Rectal smooth muscle tissue (tissue), 1 donor: ENCODE data around the gene HIVEP2.
A peak's percentile ranks its signal among the peaks of the same experiment; 100 is the strongest.

Experiments used
- H3K27ac ChIP-seq: one replicate; pipeline ENCODE4 v1.7.0; 2013; ENCODE audit warnings: low read depth, low read length, inconsistent platforms
- H3K27me3 ChIP-seq: one replicate; pipeline ENCODE4 v1.7.0; 2013; ENCODE audit warnings: low read length; ENCODE audit not compliant: control insufficient read depth, insufficient read depth
- H3K36me3 ChIP-seq: one replicate; pipeline ENCODE4 v1.7.0; 2013; ENCODE audit warnings: low read length; ENCODE audit not compliant: control insufficient read depth, insufficient read depth
- H3K4me1 ChIP-seq: one replicate; pipeline ENCODE4 v1.7.0; 2013; ENCODE audit warnings: low read length; ENCODE audit not compliant: control insufficient read depth, insufficient read depth
- H3K4me3 ChIP-seq: one replicate; pipeline ENCODE4 v1.7.0; 2013; ENCODE audit warnings: low read length
- H3K9ac ChIP-seq: one replicate; pipeline ENCODE4 v1.7.0; 2013; ENCODE audit warnings: low read length

The HIVEP2 gene

DNA sequence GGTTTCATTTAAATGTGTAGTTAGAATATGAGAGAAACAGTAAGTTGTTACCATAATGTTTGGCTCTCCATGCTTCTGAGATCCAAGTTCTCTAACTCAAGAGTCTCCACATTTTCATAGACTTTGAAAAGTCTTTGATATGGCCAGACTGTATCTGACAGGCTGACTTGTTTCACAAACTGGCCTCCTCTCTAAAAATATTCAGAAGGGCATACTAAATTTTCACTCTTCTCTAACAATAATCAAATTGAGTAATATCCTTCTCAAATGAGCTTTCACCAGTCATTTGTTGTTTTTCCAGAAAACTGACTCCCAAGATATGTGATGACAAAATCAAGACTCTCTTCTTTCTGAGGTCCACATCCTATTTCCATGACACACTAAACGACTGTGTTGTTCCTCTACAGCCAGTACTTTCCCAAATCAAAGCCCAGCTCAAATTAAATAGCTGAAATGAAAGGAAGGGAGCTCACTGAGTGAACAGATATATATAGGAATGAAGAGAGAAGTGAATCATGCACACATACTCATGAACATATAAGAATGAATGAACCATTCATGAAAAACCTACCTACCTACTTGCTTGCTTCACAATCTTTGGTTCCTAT lies 15.1 kb downstream of the HIVEP2 start:
- H3K9ac ChIP-seq = no peak overlapping the region
- H3K36me3 ChIP-seq = no peaks in the 10 kb centered on the region
- no peak overlapping the region for H3K27ac ChIP-seq
- H3K27me3 ChIP-seq = no peaks in the 10 kb centered on the region
- no peak overlapping the region for H3K4me3 ChIP-seq
- H3K4me1 ChIP-seq = peaks cover 5% of the 10 kb centered on the region

DNA sequence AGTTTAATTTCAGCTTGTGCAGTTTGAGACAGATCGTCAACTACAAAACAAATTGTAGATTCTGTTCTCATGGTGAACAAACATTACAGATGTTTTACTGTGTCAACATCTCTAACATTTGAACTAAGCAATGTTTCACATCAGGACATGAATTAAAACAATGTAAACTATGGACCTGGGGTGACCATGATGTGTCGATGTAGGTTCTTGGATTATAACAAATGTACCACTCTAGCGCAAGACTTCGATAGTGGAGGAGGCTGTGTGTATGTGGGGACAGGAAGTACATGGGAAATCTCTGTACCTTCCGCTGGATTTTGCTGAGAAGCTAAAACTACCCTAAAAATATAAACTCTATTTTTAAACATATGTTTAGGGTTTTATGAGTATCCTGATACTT lies 17.1 kb downstream of the HIVEP2 start:
- Histone ChIP-seq H3K4me3 (peak overlapping the region; percentile 82), H3K27ac (no peak overlapping the region), H3K36me3 (no peaks in the 10 kb centered on the region), H3K27me3 (no peaks in the 10 kb centered on the region), H3K9ac (no peak overlapping the region), H3K4me1 (peaks cover 5% of the 10 kb centered on the region)

DNA sequence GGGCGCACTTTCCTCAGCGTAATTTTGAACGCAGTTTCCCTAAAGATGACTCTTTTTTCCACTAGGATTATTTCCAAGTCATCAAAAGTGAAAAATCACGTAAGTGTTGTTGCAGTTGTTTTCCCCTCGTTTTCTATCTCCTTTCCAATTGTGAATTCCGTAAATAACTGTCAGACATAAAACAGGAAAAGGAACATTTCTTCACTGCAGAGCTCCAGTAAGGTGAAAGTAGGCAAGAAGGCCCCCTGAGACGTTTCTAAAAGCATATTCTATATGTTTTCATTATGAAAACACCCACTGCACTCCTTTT lies 17.8 kb downstream of the HIVEP2 start:
- no peaks in the 10 kb centered on the region for H3K27me3 ChIP-seq
- H3K9ac ChIP-seq = peak overlapping the region; percentile 87
- H3K4me3 ChIP-seq = peak overlapping the region; percentile 82
- H3K27ac ChIP-seq = peak overlapping the region; percentile 80
- no peaks in the 10 kb centered on the region for H3K36me3 ChIP-seq
- peaks cover 5% of the 10 kb centered on the region for H3K4me1 ChIP-seq

DNA sequence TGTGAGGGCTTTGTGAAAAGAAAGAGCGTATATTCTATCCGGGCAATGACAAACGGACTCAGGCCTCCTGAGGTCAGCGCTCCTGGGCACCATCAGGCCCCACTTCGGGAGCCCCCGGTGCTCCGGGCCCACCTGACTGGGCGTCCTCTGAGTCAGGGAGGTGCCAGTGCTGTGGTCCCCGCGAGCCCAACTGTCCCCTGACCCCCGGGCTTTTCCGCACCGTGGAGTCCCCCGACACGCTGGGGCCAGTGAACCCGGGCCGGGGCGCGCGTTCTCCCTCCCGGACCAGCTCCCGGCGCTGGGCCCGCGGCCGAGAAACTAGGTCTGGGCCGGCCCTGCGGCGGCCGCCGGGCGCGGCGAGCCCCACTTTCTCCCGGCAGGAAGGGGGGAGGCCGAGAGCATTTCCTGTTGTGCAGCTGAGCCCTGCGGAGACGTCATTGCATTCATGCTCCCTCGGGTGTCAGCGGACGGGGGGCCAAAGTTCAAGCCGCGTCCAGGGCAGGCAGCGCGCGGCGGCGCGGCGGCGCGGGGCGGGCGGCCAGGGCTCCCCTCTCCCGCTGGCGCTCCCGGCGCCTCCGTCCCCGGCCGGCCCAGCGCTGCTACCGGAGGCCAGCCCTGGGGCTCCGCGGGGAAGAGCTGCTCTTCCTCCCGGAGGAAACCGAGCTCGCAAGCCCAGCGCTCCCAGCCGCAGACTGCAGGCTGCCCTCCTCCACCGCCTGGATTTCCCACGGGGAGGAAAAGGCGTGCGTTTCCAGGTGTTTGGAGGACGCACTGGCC lies 18.3 kb downstream of the HIVEP2 start:
- no peaks in the 10 kb centered on the region for H3K27me3 ChIP-seq
- peak overlapping the region; percentile 82 for H3K4me3 ChIP-seq
- peaks cover 5% of the 10 kb centered on the region for H3K4me1 ChIP-seq
- peak overlapping the region; percentile 87 for H3K9ac ChIP-seq
- H3K27ac ChIP-seq = peak overlapping the region; percentile 80
- H3K36me3 ChIP-seq = no peaks in the 10 kb centered on the region

DNA sequence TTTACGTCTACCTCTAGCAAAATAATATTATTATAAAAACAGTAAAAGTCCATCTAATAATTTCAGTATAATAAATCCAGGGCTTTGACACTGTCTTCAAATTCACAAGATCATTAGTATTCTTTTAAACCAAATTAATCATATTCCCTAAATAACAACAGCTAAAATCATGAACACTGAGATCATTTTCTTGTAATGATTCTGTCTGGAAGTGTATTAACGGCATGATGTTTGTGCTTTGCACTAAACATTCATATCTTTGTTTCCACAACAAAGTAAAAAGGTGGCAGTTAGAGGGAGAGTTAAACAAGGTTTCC lies 18.8 kb downstream of the HIVEP2 start:
- Histone ChIP-seq H3K27me3 (no peaks in the 10 kb centered on the region), H3K4me1 (peaks cover 5% of the 10 kb centered on the region), H3K9ac (peak overlapping the region; percentile 61), H3K4me3 (peak overlapping the region; percentile 82), H3K27ac (peak overlapping the region; percentile 80), H3K36me3 (no peaks in the 10 kb centered on the region)

DNA sequence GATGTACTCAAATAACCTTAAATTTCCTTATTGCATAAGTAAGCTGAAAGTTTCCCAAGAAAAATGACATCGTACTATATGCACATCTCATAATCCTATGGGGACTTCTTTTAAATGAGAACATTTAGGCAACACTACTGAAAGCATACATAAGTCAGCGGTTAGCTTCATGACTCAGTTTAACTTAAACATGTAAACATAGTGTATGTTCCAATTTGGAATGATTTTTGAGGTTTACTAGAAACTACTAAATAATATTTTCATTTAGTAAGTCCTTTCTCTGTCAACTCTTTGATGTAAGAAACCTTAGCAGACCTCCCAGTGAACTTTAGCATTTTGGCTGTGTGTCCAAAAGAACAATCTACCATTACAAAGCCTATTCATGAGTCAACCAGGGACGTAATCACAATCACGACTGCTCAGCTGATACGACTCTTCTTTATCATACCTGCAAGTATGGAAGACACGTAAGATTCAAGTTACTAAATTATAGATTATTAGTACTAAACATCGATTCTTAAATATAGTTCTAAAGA lies 19.3 kb downstream of the HIVEP2 start:
- no peak overlapping the region for H3K27ac ChIP-seq
- no peaks in the 10 kb centered on the region for H3K36me3 ChIP-seq
- no peak overlapping the region for H3K4me3 ChIP-seq
- no peaks in the 10 kb centered on the region for H3K27me3 ChIP-seq
- H3K9ac ChIP-seq = no peak overlapping the region
- H3K4me1 ChIP-seq = peaks cover 5% of the 10 kb centered on the region

DNA sequence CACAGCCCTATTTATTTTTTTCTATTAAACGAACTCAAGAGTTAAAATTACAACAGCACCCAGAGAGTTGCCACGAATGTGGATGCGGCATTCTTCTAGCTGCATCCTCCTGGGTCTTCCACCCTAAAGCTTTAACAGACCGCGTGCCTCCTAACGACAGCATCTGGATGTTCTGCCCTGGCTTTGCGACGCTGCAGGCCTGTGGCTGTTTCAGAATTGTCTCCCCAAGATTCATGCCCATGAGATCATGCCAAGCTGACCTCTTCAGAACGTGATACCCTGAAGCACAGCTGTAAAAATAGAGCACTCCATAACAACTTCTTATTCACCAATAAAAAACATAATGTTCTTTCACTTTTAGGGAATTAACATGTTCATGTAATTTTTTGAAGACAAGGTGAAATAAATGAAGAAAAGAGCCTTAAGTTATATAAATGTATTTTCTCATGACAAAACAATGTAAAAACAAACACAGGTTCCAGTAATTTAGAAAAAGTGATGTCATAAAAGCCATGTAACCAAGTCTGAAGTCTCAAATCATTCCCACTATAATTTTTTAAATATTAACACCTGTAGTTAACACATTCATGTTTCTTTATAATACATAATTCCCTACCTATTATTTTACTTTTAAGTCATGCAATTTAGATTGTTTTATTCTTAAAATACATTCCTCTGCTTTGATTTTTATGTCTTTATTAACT lies 26.5 kb downstream of the HIVEP2 start:
- Histone ChIP-seq H3K9ac (no peak overlapping the region), H3K36me3 (no peaks in the 10 kb centered on the region), H3K27ac (no peak overlapping the region), H3K27me3 (no peaks in the 10 kb centered on the region), H3K4me1 (no peaks in the 10 kb centered on the region), H3K4me3 (no peak overlapping the region)

DNA sequence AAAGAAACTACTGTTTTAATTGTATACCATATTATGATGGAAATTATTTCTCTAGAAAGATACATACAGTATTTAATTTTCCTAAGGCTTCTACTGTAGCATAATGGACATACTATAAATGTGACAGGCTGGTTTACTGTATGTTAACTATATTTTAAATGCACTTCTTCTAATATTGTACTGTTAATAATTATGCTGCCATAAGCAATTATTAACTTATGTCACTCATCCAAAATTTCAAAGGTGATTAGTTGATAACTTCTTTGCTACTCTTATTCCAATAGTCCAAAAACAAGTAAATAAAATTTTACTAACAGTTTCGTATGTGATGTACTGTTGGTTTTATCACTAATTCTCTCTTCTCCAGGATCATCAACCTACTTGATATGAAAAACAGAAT lies 28.1 kb downstream of the HIVEP2 start:
- Histone ChIP-seq H3K4me1 (no peaks in the 10 kb centered on the region), H3K36me3 (no peaks in the 10 kb centered on the region), H3K4me3 (no peak overlapping the region), H3K27me3 (no peaks in the 10 kb centered on the region), H3K27ac (no peak overlapping the region), H3K9ac (no peak overlapping the region)

DNA sequence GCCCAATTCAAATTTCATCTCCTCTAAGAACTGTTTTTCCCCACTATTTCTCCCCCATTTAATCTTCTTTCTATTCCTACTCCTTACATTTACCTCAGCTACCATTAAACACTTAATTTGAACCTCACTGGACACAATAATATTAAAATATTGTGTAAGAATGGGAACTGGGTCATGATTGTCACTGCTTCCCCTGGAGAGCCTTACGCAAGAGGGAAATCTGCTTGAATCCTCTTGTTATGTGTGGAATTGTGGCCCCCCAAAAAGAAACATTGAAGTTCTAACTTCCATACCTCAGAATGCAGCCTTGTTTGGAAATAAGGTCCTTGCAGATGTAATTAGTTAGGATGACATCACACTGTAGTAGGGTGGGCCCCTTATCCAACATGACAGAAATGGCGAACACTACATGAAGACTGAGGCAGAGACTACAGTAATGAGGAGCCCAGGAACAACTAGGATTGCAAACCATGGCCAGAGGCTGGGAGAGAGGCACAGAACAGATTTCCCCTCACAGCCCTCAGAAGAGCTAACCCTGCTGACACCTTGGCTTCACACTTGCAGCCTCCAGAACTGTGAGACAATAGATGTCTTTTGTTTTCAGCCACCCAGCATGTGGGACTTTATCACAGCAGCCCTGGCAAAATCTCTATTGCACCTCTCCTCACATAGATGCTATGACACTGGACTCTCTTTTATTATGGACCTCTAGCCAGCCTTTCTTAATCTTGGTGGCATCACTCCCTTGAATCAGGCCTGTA lies 29.9 kb downstream of the HIVEP2 start:
- Histone ChIP-seq H3K4me3 (no peak overlapping the region), H3K4me1 (no peaks in the 10 kb centered on the region), H3K9ac (no peak overlapping the region), H3K36me3 (no peaks in the 10 kb centered on the region), H3K27ac (no peak overlapping the region), H3K27me3 (no peaks in the 10 kb centered on the region)

DNA sequence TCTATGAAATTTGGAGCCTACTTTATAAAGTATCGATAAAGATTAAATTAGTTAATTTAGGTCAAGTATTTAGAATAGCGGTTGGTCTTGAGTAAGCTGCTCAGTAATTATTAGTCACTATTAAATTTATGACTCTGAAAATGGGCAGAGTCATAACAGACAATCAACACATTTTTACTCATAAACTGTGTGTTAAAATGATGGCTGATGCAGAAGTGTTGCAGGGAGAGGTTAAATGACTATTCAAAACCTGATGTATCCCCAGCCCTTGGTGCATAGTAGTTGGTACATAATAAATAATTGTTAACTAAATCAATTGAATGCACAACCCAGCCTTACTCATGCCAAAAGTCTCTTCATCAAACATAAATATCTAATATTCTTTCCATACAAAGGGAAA lies 30.6 kb downstream of the HIVEP2 start:
- Histone ChIP-seq H3K36me3 (no peaks in the 10 kb centered on the region), H3K4me1 (no peaks in the 10 kb centered on the region), H3K4me3 (no peak overlapping the region), H3K27me3 (no peaks in the 10 kb centered on the region), H3K27ac (no peak overlapping the region), H3K9ac (no peak overlapping the region)

DNA sequence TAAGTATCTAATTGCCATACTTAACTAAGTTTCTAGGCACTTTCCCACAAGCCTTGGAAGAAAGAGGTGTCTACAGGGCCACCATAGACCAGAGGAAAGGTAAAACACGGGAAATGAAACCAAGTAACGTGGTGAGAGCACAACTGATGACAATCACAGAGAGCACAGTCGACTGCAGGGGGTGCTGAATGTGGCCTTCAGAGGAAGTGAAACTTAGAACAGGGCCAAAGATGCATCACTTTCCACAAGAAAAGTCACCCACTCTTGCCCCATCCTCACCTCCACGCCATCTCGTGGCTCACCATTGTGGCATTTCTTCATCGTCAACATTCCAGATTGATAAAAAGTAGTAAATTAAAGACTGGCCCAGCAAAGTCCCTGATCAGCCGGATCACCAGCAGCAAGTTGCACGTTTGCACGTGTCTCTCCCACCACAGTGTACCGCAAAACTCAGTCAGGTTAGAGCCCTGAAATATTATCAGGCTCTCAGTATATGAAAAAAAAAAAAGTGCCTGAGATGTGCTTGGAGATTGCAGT lies 31.4 kb downstream of the HIVEP2 start:
- Histone ChIP-seq H3K27me3 (no peaks in the 10 kb centered on the region), H3K36me3 (no peaks in the 10 kb centered on the region), H3K4me1 (no peaks in the 10 kb centered on the region), H3K4me3 (no peak overlapping the region), H3K27ac (no peak overlapping the region), H3K9ac (no peak overlapping the region)

DNA sequence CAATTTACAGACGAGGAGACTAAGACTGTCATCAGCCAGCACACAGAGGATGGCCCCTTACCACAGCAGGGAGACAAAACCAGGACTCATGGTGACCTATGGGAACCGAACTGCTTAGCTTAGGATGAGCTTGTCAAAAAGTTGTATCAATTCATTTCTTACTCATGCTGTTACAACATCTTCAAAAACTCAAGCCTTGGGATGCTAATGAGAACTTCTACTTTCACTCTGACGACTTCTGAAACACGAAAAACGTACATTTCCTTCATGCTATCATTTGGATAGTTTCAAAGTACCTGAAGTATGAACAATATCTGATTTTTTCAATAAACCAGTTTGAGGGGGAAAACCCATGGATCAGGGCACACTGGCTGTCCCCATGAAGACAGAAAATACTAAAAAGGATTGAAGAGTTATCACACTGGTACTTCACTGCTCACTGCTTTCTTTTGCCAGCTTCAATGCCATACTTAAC lies 31.9 kb downstream of the HIVEP2 start:
- Histone ChIP-seq H3K36me3 (no peaks in the 10 kb centered on the region), H3K4me1 (no peaks in the 10 kb centered on the region), H3K4me3 (no peak overlapping the region), H3K27ac (no peak overlapping the region), H3K27me3 (no peaks in the 10 kb centered on the region), H3K9ac (no peak overlapping the region)
